BE2C (cell line): Measurements from ENCODE around the gene GGTLC1.

Experiments used
- DNase-seq: peaks from one replicate; pipeline ENCODE4 v3.0.0-alpha.2; 2020
- H3K27me3 ChIP-seq: fragments of 250-450 bp; sonication (Bioruptor Pico); 2 replicates; pipeline ENCODE4 v1.5.1; 2020; ENCODE audit warnings: mild to moderate bottlenecking
- H3K36me3 ChIP-seq: fragments of 250-450 bp; sonication (Bioruptor Pico); 2 replicates; pipeline ENCODE4 v1.5.1; 2020; ENCODE audit warnings: mild to moderate bottlenecking
- H3K4me1 ChIP-seq: fragments of 250-450 bp; sonication (Bioruptor Pico); 2 replicates; pipeline ENCODE4 v1.5.1; 2020
- H3K4me3 ChIP-seq: 2 replicates; pipeline ENCODE4 v1.5.1; 2011; ENCODE audit warnings: low read depth, low read length
- H3K9me3 ChIP-seq: fragments of 250-450 bp; sonication (Bioruptor Pico); 2 replicates; pipeline ENCODE4 v1.5.1; 2020
- CTCF ChIP-seq: IDR thresholded peaks from 2 replicates; pipeline ENCODE4 v1.5.1; 2012; ENCODE audit warnings: mild to moderate bottlenecking, low read depth, low read length

The GGTLC1 gene

DNA sequence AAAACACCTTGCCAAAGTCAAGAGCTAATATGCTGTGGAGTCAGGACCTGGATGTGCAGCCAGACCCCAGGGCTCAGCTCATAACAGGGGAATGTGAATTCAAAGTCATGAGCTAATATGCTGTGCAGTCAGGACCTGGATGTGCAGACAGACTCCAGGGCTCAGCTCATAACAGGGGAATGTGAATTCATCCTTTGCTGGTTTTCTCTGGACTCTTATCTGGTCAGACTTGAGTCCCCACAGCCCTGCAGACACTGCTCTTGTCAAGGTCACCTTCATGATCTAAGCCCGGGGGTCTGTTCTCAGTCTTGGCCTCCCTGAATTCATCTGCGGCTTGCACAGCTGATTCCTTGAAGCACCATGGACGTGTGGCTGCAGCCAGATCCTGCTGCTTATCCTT is 19.2 kb upstream of the GGTLC1 start:
- H3K4me1 ChIP-seq = no peaks in the 10 kb centered on the region
- H3K4me3 ChIP-seq = no peak overlapping the region
- no peaks in the 10 kb centered on the region for H3K9me3 ChIP-seq
- peaks cover 3% of the 10 kb centered on the region; the same call in 1 of the 2 replicates for H3K27me3 ChIP-seq
- no peaks in the 10 kb centered on the region for H3K36me3 ChIP-seq
- DNase-seq = no peak
- no peak for TF ChIP-seq CTCF

DNA sequence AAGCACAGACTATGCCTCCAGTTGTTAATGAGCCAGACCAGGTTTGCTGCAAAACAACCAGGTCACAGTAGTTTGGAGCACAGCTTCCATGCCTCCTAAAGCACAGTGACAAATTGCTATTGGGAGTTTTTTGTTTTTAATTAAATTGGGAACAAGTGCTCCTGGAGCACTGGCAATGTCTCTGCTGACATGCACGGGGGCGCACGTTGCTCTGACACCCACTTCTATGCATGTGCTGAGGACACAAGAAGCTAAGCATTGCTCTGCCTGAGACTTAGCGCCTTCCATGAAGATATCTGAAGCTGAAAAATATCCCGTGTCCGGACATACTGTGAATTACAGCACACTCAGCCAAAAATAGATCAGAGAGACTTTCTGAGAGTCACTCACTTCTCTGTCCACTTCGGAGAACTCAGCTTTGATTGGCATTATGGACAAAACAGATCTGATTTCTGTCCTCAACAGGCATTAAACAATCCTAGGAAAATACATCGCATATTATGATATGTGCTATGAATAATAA is 18.6 kb upstream of the GGTLC1 start:
- H3K36me3 ChIP-seq = no peaks in the 10 kb centered on the region
- no peaks in the 10 kb centered on the region for H3K9me3 ChIP-seq
- no peak for DNase-seq
- H3K4me1 ChIP-seq = no peaks in the 10 kb centered on the region
- H3K27me3 ChIP-seq = peaks cover 3% of the 10 kb centered on the region; the same call in 1 of the 2 replicates
- no peak overlapping the region for H3K4me3 ChIP-seq
- no peak for TF ChIP-seq CTCF

- no peak for DNase-seq
- no peak overlapping the region for H3K4me3 ChIP-seq
- no peak for TF ChIP-seq CTCF
Measured at GRCh38 chr20:24006626-24007025, 18.0 kb upstream of the GGTLC1 start.

DNA sequence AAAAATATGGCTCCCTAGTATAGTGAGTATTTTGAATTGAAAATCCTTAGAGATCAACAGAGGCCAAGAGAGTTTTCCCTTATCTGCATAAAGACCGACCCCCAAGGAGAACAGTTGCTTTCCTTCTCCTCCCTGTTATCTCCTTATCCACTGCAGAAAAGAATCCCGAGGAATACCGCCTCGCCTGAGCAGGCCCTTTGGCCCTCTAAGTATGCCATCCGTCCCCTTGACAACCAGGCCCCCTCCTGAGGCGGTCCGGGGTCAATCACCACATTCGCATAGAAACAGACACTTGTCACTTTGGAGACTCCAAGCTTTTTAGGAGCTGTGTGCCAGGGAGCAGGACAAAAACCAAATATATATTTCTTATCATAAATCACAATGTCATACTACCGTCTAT is 15.9 kb upstream of the GGTLC1 start:
- no peaks in the 10 kb centered on the region for H3K36me3 ChIP-seq
- H3K4me1 ChIP-seq = no peaks in the 10 kb centered on the region
- no peak for TF ChIP-seq CTCF
- no peak for DNase-seq
- peaks cover 3% of the 10 kb centered on the region; the same call in 1 of the 2 replicates for H3K27me3 ChIP-seq
- no peak overlapping the region for H3K4me3 ChIP-seq
- H3K9me3 ChIP-seq = no peaks in the 10 kb centered on the region

More at GRCh38 chr20:24006626-24007025, 18.0 kb upstream of the GGTLC1 start:
- H3K27me3 ChIP-seq = peaks cover 3% of the 10 kb centered on the region; the same call in 1 of the 2 replicates
- no peaks in the 10 kb centered on the region for H3K36me3 ChIP-seq
- H3K9me3 ChIP-seq = no peaks in the 10 kb centered on the region
- no peaks in the 10 kb centered on the region for H3K4me1 ChIP-seq

- DNase-seq = no peak
- H3K4me3 ChIP-seq = no peak overlapping the region
- TF ChIP-seq CTCF = no peak
- no peaks in the 10 kb centered on the region for H3K9me3 ChIP-seq
- H3K4me1 ChIP-seq = no peaks in the 10 kb centered on the region
- peaks cover 6% of the 10 kb centered on the region; the same call in 1 of the 2 replicates for H3K27me3 ChIP-seq
- H3K36me3 ChIP-seq = no peaks in the 10 kb centered on the region
Measured at GRCh38 chr20:24002896-24003295, 14.3 kb upstream of the GGTLC1 start.

DNA sequence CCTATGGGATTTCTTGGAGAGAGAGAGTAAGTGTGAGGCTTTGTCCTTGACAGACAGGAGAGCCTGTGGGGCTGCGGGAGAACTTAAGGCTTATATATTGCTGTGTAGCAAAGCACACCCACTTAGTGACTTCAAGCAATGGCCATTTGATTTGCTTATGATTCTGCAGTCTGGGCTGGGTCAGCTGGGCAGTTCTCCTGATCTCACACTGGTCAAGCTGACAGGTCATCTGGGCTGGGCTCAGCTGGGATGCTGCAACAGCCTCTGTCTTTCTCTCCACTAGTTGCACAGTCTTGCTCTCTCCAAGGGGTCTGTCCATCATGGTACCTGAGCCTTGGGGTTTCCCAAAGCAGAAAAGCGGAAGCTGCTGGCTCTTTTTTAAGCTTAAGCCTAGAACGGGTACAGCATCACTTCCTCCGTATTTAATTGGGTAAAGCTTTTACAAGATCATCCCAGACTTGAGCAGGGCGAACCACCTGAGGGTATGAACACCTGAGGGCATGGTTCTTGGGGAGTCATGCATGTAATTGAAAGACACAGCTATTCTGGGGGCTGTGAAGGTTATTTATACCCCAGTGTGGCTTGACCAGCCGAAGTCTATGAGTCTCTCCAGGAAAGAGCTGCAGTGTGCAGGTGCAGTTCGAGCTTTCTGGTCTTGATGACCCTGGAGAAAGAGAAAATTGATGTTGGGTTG is 13.3 kb upstream of the GGTLC1 start:
- Histone ChIP-seq H3K36me3 (no peaks in the 10 kb centered on the region), H3K4me3 (no peak overlapping the region), H3K9me3 (no peaks in the 10 kb centered on the region), H3K27me3 (peaks cover 6% of the 10 kb centered on the region; the same call in 1 of the 2 replicates), H3K4me1 (no peaks in the 10 kb centered on the region)
- DNase-seq = no peak
- no peak for TF ChIP-seq CTCF
